Sciatic nerve (tissue), 2 donors: ENCODE results near the gene ELMO1. TPM values are rescaled to one million over a fixed set of nuclear protein-coding genes. Genes with fewer than 3 reads are reported as not detected.

Experiments used
- ATAC-seq: fragments of 200-7000 bp; cut with Tn5 transposase; one replicate; pipeline ENCODE4 v1.9.1; 2020; ENCODE audit warnings: mild to moderate bottlenecking, moderate library complexity
- DNase-seq: peaks from one replicate; pipeline ENCODE4 v3.0.0-alpha.2; 2020; ENCODE audit warnings: low spot score
- intact Hi-C: fragments of 100-400 bp; cut with DNase I; formaldehyde crosslinking; loops from one replicate; pipeline ENCODE4 v1.14.2; 2022
- total RNA-seq: library from RNA; stranded (reverse); fragmentation: NEBNext Ultra II Directional; extraction: Animal tissue kit (Norgen Biotek cat#: 25700); gene quantifications from one replicate; pipeline ENCODE4 v1.2.1, GENCODE V29; 2021
- donor health status: DM: no; HTN: no; CAD: no.
- donor health status: DM: no; HTN: no; CAD: no.

The ELMO1 gene
- total RNA-seq, 1 donor from 2014 or later: 151 TPM

DNA sequence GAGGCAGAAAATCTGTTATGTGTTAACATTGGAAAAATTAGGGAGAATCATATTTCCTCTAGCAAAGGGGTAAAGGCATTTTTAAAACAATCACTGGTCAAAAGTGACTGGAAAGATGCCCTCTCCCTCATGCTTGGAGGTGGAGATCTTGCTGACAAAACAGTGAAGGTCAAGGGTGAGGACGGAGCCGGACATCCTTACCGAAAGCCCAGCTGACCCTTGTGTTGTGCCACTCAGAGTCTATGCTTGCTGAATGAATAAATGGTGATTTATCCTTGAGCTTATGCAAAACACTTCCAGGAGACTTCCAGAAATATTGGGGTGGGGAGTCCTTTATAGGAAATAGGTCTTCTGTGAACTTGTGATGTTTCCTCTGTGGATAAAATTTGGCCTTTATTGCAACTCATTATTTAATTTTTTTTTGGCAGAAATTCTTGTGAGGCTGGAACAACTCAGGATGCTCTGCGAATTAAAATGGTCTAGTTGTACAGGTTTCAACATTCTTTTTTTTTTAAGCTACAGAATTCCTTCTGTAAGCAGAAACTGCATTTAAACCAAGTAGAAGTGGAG, 28.3 kb upstream of the ELMO1 start:
- DNase-seq (no peak), ATAC-seq (peak; percentile 78)
- intact Hi-C loops: no loop called here

- peak; percentile 77 for ATAC-seq
- intact Hi-C loops: no loop called here
- no peak for DNase-seq
Observed at GRCh38 chr7:37476428-37476827, 27.8 kb upstream of the ELMO1 start.

DNA sequence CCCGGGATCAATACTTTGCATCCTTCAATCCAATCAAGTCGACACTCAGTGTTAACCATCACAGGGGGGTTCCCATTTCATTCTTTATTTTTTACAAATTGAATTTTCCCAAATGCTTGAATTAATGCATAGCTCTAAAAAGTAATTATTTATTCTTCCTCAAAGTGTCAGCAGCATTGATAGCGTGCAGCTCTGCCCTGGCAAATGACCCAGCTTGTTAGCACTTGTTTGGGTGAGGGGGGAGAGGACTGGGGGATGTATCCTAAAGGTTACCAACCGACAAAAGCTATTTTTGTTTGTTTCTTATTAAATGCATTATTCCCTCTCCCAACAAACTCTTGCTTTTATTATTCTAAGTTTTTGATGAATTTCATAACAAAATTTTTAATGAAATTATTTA, 27.0 kb upstream of the ELMO1 start:
- DNase-seq (no peak), ATAC-seq (no peak)
- intact Hi-C loops: no loop called here

DNA sequence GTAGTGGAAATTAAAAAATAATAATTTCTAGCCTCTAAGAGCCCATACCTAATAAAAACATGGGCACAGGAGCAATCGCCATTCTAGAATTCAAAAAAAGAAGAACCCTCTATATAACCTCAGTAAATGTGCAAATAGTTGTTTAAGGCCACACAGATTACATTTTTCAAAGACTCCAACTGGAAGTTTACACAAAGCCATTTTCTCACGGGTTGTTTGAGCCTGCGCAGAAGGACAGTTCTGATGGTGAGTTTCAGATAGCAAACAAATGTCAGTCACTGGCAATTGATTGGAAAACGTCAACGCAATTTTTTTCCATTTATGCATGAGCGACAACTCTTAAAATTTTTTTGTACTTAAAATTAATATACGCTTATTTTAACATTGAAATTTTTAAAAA, 23.0 kb upstream of the ELMO1 start:
- intact Hi-C loops: no loop called here
- no peak for ATAC-seq
- no peak for DNase-seq

- intact Hi-C loops: no loop called here
- ATAC-seq (no peak), DNase-seq (no peak)
Observed at GRCh38 chr7:37467002-37467401, 18.3 kb upstream of the ELMO1 start.

DNA sequence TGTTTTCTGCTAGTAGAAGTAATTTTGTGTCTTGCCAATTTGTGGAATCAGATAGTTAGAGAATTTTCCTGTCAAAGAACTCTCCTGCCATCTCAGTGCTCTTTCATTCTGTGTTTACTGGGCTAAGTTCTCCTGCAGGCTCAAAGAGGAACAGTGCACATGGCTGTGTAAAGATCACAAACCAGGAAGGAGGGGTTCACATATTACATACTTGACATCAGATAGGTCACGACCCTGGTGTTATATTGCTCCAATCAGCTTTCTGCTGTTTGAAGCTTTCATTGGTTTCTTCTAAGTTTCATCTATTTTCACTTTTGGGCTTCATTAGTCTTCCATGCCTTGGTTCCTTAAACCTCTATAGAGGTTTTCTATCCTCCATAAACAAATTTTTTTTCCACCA, 13.5 kb upstream of the ELMO1 start:
- intact Hi-C loops: no loop called here
- ATAC-seq (no peak), DNase-seq (no peak)

DNA sequence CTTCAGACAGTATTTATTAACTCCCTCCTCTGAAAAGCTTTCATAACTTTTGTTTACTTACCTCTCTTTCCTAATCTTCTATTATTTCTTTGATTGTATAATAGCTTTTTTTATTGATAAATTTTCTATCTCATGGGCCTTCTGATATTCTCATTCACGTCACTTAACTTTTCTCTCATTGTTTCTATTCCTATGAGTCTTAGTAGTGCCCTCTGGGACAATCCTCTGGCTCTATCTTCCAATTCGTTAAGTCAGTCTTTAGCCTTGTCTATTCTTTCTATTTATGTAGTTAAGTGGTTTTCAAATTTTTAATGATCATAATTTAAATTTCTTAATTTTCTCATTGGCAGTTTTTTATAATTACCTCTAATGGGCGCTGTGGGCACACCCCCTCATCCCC, 6.4 kb upstream of the ELMO1 start:
- intact Hi-C loops: no loop called here
- DNase-seq: no peak
- ATAC-seq: no peak

DNA sequence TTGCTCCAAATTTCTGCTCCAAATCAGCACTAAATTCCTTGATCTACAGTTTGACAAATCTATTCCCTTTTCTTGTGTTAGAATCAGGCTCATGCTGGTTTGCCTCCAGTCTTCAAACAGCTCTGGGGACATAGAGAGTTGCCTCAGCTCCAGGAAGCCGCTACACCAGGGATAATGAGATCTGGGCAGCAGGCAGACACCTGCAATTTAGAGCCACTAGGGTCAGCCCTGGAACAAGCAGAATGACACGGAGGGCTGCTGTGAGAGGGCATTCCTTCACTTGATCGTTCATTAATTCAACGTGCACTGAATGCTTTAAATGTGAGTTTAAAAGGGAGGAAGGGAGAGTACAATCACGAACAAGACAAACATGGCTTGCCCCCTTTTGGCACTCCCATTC, 3.7 kb upstream of the ELMO1 start:
- intact Hi-C loops: no loop called here
- DNase-seq (no peak), ATAC-seq (no peak)

DNA sequence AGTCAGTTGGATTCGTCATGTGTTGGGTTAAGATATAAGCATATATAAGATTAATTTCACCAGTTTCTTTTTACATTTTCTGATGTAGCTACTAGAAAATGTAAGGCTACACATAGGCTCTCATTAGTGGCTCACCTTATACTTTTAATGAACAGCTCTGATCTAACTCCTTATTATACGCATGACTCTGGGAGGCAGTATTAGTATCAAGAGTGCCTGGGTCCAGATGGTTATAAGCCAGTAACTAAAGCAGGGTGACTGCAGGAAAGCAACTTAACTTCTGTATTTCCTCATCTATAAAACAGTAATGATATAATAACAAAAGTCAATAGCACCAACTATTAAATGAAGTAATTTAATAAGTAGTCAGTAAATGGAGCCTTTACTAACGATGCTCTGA, 1.4 kb upstream of the ELMO1 start:
- intact Hi-C loops: no loop called here
- DNase-seq: no peak
- no peak for ATAC-seq

DNA sequence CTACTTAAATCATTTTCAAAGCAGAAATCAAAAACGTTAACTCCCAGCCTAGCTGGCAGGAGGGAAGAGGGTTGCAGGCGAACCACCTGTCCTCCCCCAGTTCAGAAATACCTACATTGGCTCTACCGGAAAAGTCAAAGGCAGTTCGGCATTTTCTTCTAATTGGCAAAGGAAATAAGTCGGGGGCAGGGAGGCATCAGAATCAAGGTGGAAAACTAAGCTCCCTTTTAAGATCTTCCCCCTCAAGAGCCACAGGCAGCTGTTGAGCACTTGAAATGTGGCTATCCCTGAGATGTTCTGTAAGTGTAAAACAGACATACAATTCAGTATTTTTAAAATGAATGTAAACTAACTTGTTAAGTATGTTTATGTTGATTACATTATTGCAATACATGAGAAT, 957 bp upstream of the ELMO1 start:
- DNase-seq: no peak
- intact Hi-C loops: no loop called here
- ATAC-seq: no peak

DNA sequence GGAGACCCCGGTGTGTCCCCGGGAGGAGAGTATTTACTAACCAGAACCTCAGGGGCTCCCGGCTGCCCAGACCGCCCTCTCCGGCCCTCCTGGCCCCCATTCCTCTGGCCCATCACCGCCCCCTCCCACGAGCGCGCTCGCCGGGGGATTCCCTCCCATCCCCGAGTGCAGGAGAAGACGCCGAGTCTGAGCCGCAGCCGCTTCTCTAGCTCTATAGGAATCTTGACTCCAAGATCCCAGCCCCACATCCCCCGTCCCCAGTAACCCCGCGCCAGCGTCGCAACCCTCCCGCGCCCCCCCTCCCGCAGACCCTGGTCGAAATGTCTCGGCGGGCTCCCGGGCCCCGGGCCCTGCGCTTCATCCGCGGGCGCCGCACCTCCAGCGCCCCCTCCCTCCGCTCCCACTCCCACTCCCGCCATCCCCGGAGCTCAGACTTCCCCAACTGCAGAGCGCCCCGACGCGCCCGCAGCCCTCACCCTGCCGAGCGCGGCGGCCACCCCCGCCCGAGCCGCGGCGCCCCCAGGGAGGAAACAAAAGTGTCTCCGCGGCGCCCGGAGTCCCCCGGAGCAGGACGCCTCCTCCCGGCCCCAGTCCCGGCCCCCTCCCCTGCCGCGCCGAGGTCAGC, 541 bp downstream of the ELMO1 start:
- DNase-seq (peak; percentile 71), ATAC-seq (peak; percentile 32)
- intact Hi-C loops: no loop called here

DNA sequence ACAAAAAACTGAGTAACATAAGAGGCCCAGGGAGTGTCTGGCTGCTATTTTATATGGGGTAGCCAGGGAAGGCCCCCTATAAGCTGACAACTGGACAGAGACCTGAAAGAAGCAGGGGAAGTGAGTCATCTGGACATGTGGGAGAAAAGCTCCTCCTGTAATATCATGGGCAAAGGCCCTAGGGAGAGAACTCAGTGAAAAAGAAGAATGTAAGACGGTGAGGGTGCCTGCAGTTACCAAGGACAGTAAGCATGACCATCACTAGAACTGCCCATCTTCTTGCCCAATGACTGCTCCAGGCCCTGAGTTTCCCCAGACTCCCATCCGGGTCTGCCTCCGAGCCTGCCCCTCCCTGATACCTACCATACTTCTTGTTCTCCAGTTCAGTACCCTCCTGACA, 2.3 kb downstream of the ELMO1 start:
- no peak for ATAC-seq
- DNase-seq: no peak
- intact Hi-C loops: no loop called here

- ATAC-seq (no peak), DNase-seq (no peak)
- intact Hi-C loops: no loop called here
Observed at GRCh38 chr7:37445790-37446189, 2.9 kb downstream of the ELMO1 start.

- DNase-seq: no peak
- intact Hi-C loops: no loop called here
- peak; percentile 21 for ATAC-seq
Observed at GRCh38 chr7:37445064-37445723, 3.5 kb downstream of the ELMO1 start.

DNA sequence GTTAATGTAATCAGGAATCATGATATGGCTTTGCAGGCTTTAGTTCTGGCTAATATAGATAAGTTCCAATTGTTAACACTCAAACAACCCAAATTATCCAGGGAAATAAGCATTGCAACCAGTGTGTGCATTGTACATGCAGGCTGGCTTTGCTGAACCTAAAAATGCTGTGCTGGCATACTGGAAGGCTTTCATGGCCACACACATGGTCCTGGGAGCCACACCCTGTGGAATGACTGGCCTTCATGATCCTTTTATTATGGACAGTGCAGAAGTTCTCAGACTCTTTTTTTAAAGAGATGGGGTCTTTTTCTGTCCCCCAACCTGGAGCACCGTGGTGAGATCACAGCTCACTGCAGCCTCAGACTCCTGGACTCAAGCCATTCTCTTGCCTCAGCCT, 5.0 kb downstream of the ELMO1 start:
- no peak for DNase-seq
- intact Hi-C loops: no loop called here
- ATAC-seq: no peak

DNA sequence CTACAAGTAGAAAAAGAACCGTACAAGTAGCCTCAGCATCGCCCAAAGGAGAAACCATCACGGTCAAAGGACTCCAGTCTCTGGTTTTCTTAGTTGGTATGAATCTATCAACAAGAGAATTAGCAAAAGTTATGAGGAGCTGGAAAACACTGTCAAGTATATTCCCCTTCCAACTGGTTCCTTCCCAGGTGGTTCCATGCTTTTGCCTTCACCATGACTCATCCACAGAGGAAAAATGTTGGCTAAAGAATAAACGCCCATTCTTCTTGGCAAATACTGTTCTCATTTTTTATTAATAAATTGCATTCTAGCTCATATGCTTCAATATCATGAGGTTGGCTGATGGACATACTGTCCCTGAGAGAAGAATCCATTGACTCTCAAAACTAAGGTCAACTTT, 6.4 kb downstream of the ELMO1 start:
- ATAC-seq (no peak), DNase-seq (no peak)
- intact Hi-C loops: no loop called here

DNA sequence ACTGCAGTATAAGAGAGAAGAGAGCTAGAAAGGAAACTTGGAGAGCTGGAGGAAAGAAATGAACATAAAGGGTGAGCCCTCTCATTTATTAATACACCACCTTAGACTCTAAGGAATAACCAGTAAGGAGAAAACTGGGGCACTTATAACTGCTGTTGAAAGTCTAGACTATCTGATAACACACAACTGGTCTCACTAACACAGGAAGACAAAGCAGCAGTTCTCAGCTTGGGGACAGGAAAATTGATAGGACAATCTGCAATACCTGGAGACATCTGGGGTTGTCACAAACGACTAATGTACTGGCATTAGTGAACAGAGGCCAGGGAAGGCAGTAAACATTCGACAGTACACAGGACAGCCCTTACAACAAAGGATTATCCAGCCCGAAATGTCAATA, 6.8 kb downstream of the ELMO1 start:
- intact Hi-C loops: no loop called here
- DNase-seq: no peak
- no peak for ATAC-seq

GRCh38 chr7:37441386-37441760, 7.3 kb downstream of the ELMO1 start:
- intact Hi-C loops: no loop called here
- DNase-seq (no peak), ATAC-seq (no peak)

DNA sequence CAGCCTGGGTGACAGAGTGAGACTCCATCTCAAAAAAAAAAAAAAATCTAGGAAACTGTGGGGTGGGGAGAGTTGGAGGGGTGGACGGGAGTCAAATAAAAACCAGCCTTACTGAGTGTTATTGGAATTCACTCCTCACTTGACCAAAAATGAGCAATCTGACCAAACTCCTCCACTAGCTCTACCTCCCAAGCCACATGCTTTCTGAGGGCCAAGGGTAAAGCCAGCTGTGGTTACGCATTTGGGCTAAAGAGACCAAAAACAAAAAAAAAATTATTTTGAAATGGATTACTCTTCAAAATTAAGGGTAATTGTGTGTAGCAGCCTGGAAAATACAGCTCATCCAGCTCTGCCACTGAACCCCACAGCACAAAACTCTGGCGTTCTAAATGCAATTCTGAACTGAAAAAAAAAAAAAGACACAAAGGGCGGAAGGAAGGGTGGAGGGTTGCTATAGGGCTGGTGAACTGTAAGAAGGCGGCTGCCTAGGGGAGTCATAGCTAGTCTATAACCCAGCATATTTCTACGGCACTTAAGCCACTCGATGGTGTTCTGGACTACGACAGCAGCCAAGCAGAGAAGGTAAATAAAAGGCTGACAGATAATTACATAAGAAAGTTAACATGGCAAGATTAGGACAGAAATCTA, 7.8 kb downstream of the ELMO1 start:
- intact Hi-C loops: no loop called here
- DNase-seq (no peak), ATAC-seq (peak; percentile 81)

DNA sequence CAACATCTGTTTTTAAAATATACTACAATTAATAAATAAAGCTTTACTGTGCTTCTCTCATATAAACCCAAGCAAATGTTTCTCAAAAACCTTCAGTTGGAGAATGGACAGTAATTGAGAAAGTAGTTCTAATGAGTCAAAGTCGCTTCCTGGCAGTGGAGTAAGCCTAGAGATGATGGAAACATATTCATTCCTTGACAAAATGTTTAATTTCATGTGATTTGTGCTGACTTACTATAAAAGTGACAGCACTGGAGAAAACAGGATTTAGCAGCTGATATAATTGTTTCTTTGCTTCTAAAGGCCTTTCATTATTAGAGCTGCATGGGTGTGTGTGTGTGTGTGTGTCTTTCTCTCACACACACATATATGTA, 9.0 kb downstream of the ELMO1 start:
- intact Hi-C loops: no loop called here
- no peak for DNase-seq
- ATAC-seq: no peak
